ENCODE results near the gene ZBTB17.

- TF ChIP-seq, protein P1, sequence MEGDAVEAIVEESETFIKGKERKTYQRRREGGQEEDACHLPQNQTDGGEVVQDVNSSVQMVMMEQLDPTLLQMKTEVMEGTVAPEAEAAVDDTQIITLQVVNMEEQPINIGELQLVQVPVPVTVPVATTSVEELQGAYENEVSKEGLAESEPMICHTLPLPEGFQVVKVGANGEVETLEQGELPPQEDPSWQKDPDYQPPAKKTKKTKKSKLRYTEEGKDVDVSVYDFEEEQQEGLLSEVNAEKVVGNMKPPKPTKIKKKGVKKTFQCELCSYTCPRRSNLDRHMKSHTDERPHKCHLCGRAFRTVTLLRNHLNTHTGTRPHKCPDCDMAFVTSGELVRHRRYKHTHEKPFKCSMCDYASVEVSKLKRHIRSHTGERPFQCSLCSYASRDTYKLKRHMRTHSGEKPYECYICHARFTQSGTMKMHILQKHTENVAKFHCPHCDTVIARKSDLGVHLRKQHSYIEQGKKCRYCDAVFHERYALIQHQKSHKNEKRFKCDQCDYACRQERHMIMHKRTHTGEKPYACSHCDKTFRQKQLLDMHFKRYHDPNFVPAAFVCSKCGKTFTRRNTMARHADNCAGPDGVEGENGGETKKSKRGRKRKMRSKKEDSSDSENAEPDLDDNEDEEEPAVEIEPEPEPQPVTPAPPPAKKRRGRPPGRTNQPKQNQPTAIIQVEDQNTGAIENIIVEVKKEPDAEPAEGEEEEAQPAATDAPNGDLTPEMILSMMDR (conservative IDR thresholded peaks at IDR 0.05; ENCODE audit: low read depth, low read length), result no peak
- no peak for TF ChIP-seq EZH2 (IDR thresholded peaks at IDR 0.05; ENCODE audit: borderline replicate concordance, low read depth, low read length, poor library complexity, severe bottlenecking)
Measured at GRCh38 chr1:16014509-16015482, 38.9 kb upstream of the ZBTB17 start.

Data from A673 (cell line).